HEK293 (cell line): Measurements from ENCODE around the gene OR2S2.

ENCODE experiments used
- ZNF138 ChIP-seq: fragments of 450-650 bp; formaldehyde crosslinking; IDR thresholded peaks from 2 replicates; pipeline ENCODE4 v1.5.1; 2016; ENCODE audit warnings: missing biosample characterization, missing genetic modification characterization, borderline replicate concordance
- ZNF274 ChIP-seq, 2 experiments: fragments of 200-500 bp in 1 of 2; fragments of 450-650 bp in 1 of 2; sonication (Bioruptor generic) in 1 of 2; formaldehyde crosslinking in 1 of 2; IDR thresholded peaks; 2 replicates each; pipeline versions ENCODE4 v1.5.1 to v1.6.1; 2014 to 2016; ENCODE audit warnings: borderline replicate concordance in 1 of 2, inconsistent platforms in 1 of 2, low read length in 1 of 2, missing biosample characterization in 1 of 2, missing genetic modification characterization in 1 of 2
- ZNF624 ChIP-seq: fragments of 450-650 bp; formaldehyde crosslinking; IDR thresholded peaks from 2 replicates; pipeline ENCODE4 v1.5.1; 2017; ENCODE audit warnings: missing biosample characterization, missing genetic modification characterization
- ZNF660 ChIP-seq: fragments of 450-650 bp; IDR thresholded peaks from 2 replicates; pipeline ENCODE4 v1.5.1; 2018; ENCODE audit warnings: missing biosample characterization, mild to moderate bottlenecking, missing genetic modification characterization
- ZNF791 ChIP-seq: fragments of 450-650 bp; formaldehyde crosslinking; IDR thresholded peaks from 2 replicates; pipeline ENCODE4 v1.5.1; 2016; ENCODE audit warnings: missing biosample characterization, missing genetic modification characterization
- ZNF843 ChIP-seq: fragments of 450-650 bp; formaldehyde crosslinking; IDR thresholded peaks from 2 replicates; pipeline ENCODE4 v1.5.1; 2016; ENCODE audit warnings: missing biosample characterization, missing genetic modification characterization
- TF ChIP-seq, protein P1 (sequence below): fragments of 450-650 bp; formaldehyde crosslinking; IDR thresholded peaks from 2 replicates; pipeline ENCODE4 v1.5.1; 2016; ENCODE audit warnings: missing biosample characterization, missing genetic modification characterization
- TF ChIP-seq, protein P2 (sequence below): fragments of 450-650 bp; formaldehyde crosslinking; IDR thresholded peaks from 2 replicates; pipeline ENCODE4 v1.5.1; 2017; ENCODE audit warnings: missing biosample characterization, mild to moderate bottlenecking, missing genetic modification characterization, moderate library complexity
- TF ChIP-seq, protein P3 (sequence below): fragments of 450-650 bp; formaldehyde crosslinking; IDR thresholded peaks from 2 replicates; pipeline ENCODE4 v1.5.1; 2016; ENCODE audit warnings: missing biosample characterization, missing genetic modification characterization

DNA sequence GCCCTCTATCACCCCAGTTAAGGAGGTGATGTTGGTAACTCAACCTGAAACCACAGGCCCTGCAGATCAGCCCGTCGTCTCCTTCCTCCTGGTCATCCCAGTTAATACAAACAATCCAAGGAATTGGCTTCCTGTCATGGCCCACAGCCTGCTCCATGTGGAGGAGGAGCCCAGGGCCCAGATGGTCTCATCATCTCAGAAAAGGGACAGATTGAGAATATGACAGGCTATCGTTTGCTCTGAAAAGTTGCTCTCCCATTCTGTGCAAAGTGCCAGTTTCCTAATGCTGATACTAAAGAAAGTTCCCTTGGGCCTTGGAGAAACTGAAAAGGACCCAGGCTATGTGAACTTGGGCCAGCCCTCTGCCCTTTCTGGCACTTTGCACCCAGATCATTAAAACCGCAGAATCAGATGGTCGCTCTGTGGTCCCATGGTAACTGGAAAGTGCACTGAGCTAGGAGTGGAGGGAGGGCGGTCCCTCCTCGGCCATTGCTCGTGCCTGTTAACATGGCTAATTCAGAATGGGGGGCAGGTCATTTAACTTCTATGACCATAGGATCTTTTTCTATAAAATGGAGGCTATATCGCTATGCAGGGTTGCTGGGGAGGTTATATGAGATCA lies 49.3 kb downstream of the OR2S2 start:
- TF ChIP-seq, protein P1, sequence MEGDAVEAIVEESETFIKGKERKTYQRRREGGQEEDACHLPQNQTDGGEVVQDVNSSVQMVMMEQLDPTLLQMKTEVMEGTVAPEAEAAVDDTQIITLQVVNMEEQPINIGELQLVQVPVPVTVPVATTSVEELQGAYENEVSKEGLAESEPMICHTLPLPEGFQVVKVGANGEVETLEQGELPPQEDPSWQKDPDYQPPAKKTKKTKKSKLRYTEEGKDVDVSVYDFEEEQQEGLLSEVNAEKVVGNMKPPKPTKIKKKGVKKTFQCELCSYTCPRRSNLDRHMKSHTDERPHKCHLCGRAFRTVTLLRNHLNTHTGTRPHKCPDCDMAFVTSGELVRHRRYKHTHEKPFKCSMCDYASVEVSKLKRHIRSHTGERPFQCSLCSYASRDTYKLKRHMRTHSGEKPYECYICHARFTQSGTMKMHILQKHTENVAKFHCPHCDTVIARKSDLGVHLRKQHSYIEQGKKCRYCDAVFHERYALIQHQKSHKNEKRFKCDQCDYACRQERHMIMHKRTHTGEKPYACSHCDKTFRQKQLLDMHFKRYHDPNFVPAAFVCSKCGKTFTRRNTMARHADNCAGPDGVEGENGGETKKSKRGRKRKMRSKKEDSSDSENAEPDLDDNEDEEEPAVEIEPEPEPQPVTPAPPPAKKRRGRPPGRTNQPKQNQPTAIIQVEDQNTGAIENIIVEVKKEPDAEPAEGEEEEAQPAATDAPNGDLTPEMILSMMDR (tag by site-specific recombination), result no peak
- no peak for TF ChIP-seq ZNF274 (IDR thresholded peaks at IDR 0.05; ENCODE audit: low read length)
- TF ChIP-seq ZNF274 (tag by site-specific recombination; IDR thresholded peaks at IDR 0.05; ENCODE audit: borderline replicate concordance), result no peak
- TF ChIP-seq ZNF138 (tag by site-specific recombination), result no peak
- no peak for TF ChIP-seq ZNF843
- TF ChIP-seq, protein P2, sequence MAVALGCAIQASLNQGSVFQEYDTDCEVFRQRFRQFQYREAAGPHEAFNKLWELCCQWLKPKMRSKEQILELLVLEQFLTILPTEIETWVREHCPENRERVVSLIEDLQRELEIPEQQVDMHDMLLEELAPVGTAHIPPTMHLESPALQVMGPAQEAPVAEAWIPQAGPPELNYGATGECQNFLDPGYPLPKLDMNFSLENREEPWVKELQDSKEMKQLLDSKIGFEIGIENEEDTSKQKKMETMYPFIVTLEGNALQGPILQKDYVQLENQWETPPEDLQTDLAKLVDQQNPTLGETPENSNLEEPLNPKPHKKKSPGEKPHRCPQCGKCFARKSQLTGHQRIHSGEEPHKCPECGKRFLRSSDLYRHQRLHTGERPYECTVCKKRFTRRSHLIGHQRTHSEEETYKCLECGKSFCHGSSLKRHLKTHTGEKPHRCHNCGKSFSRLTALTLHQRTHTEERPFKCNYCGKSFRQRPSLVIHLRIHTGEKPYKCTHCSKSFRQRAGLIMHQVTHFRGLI (tag by site-specific recombination), result no peak
- TF ChIP-seq ZNF791 (tag by site-specific recombination), result no peak
- TF ChIP-seq, protein P3, sequence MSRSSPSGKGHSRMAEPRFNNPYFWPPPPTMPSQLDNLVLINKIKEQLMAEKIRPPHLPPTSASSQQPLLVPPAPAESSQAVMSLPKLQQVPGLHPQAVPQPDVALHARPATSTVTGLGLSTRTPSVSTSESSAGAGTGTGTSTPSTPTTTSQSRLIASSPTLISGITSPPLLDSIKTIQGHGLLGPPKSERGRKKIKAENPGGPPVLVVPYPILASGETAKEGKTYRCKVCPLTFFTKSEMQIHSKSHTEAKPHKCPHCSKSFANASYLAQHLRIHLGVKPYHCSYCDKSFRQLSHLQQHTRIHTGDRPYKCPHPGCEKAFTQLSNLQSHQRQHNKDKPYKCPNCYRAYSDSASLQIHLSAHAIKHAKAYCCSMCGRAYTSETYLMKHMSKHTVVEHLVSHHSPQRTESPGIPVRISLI, result no peak
- no peak for TF ChIP-seq ZNF624
- TF ChIP-seq ZNF660 (tag by site-specific recombination), result no peak
